ENCODE measurements around the gene THSD7A. TPM values are rescaled to one million over a fixed set of nuclear protein-coding genes. Genes with fewer than 3 reads are reported as not detected.

THSD7A gene
- total RNA-seq, 1 experiment from 2014 or later: not detected

GRCh38 chr7:11714205-11714604, 117.8 kb downstream of the THSD7A start:
- no peak for TF ChIP-seq CTCF (IDR thresholded peaks at IDR 0.05; ENCODE audit: unreplicated experiment)
- ChIA-PET CTCF (no interaction called here), POLR2A (no interaction called here)
- Mint-ChIP-seq H3K36me3 (ENCODE audit: insufficient read depth, unreplicated experiment) (no peaks in the 10 kb centered on the region), H3K4me1 (ENCODE audit: insufficient read depth, unreplicated experiment) (peaks cover 15% of the 10 kb centered on the region), H3K4me3 (ENCODE audit: unreplicated experiment) (no peak overlapping the region), H3K27me3 (ENCODE audit: insufficient read depth, unreplicated experiment) (no peaks in the 10 kb centered on the region), H3K9me3 (ENCODE audit: unreplicated experiment) (no peaks in the 10 kb centered on the region), H3K27ac (ENCODE audit: low read depth, unreplicated experiment) (no peak overlapping the region)
- no TSS peak for BruUV-seq (replicated peaks)
- intact Hi-C loops (cut with micrococcal nuclease): no loop called here
- peak; percentile 4 for DNase-seq (ENCODE audit: unreplicated experiment)

GRCh38 chr7:11713352-11713751, 118.6 kb downstream of the THSD7A start:
- Mint-ChIP-seq H3K36me3 (ENCODE audit: insufficient read depth, unreplicated experiment) (no peaks in the 10 kb centered on the region), H3K27me3 (ENCODE audit: insufficient read depth, unreplicated experiment) (no peaks in the 10 kb centered on the region), H3K9me3 (ENCODE audit: unreplicated experiment) (no peaks in the 10 kb centered on the region), H3K4me1 (ENCODE audit: insufficient read depth, unreplicated experiment) (peaks cover 15% of the 10 kb centered on the region), H3K4me3 (ENCODE audit: unreplicated experiment) (no peak overlapping the region), H3K27ac (ENCODE audit: low read depth, unreplicated experiment) (no peak overlapping the region)
- ChIA-PET POLR2A (interaction anchor here (0.9 kb wide), 1 partner anchor 27 kb away, joined by 3 read pairs; no protein-coding TSS in a partner anchor), CTCF (interaction anchor here (0.6 kb wide), 1 partner anchor 69 kb away, joined by 3 read pairs; no protein-coding TSS in a partner anchor)
- intact Hi-C loops (cut with micrococcal nuclease): no loop called here
- DNase-seq (ENCODE audit: unreplicated experiment): no peak
- TF ChIP-seq CTCF (IDR thresholded peaks at IDR 0.05; ENCODE audit: unreplicated experiment): no peak
- no TSS peak for BruUV-seq (replicated peaks)

- Mint-ChIP-seq H3K27ac (ENCODE audit: low read depth, unreplicated experiment) (no peak overlapping the region), H3K27me3 (ENCODE audit: insufficient read depth, unreplicated experiment) (no peaks in the 10 kb centered on the region), H3K4me1 (ENCODE audit: insufficient read depth, unreplicated experiment) (peaks cover 10% of the 10 kb centered on the region), H3K4me3 (ENCODE audit: unreplicated experiment) (no peak overlapping the region), H3K36me3 (ENCODE audit: insufficient read depth, unreplicated experiment) (no peaks in the 10 kb centered on the region), H3K9me3 (ENCODE audit: unreplicated experiment) (no peaks in the 10 kb centered on the region)
- intact Hi-C loops (cut with micrococcal nuclease): no loop called here
- no TSS peak for BruUV-seq (replicated peaks)
- POLR2A ChIA-PET: no interaction called here
- no peak for TF ChIP-seq CTCF (IDR thresholded peaks at IDR 0.05; ENCODE audit: unreplicated experiment)
- CTCF ChIA-PET: interaction anchor here (1.1 kb wide), 1 partner anchor 20 kb away, joined by 3 read pairs; no protein-coding TSS in a partner anchor
- DNase-seq (ENCODE audit: unreplicated experiment): no peak
These were observed 121.6 kb downstream of the THSD7A start for GRCh38 chr7:11710377-11710776.

- intact Hi-C loops (cut with micrococcal nuclease): no loop called here
- H3K36me3 Mint-ChIP-seq (ENCODE audit: insufficient read depth, unreplicated experiment): no peaks in the 10 kb centered on the region
- POLR2A ChIA-PET: no interaction called here
These were observed 122.8 kb downstream of the THSD7A start for GRCh38 chr7:11709196-11709595.

More at GRCh38 chr7:11709196-11709595, 122.8 kb downstream of the THSD7A start:
- TF ChIP-seq CTCF (IDR thresholded peaks at IDR 0.05; ENCODE audit: unreplicated experiment): no peak
- no peak for DNase-seq (ENCODE audit: unreplicated experiment)
- Mint-ChIP-seq H3K4me1 (ENCODE audit: insufficient read depth, unreplicated experiment) (peaks cover 2% of the 10 kb centered on the region), H3K9me3 (ENCODE audit: unreplicated experiment) (no peaks in the 10 kb centered on the region), H3K4me3 (ENCODE audit: unreplicated experiment) (no peak overlapping the region), H3K27me3 (ENCODE audit: insufficient read depth, unreplicated experiment) (no peaks in the 10 kb centered on the region), H3K27ac (ENCODE audit: low read depth, unreplicated experiment) (no peak overlapping the region)
- CTCF ChIA-PET: no interaction called here
- no TSS peak for BruUV-seq (replicated peaks)

Data from MCF 10A (cell line).